Gastrocnemius medialis (tissue), 4 donors: Measurements from ENCODE around the gene BRIX1. TPM values are rescaled to one million over a fixed set of nuclear protein-coding genes. Genes with fewer than 3 reads are reported as not detected.
A peak's percentile ranks its signal among the peaks of the same experiment; 100 is the strongest.
"Not testable (repeated sequence)": the region's sequence is repeated elsewhere in the genome, so short reads cannot be mapped to it uniquely, and the experiment has no call there.

Experiments used
- ATAC-seq, 2 donors: fragments of 150-250 bp; one replicate each; pipeline ENCODE4 v1.9.1; 2016
- DNase-seq, 2 donors: peaks; one replicate each; pipeline ENCODE4 v3.0.0-alpha.2; 2019
- H3K27ac ChIP-seq, 4 donors: fragments of 200-600 bp; sonication (generic); 1 replicate in 1 of 4; 2 replicates in 3 of 4; pipeline ENCODE4 v1.5.1; 2016 to 2018; ENCODE audit warnings: mild to moderate bottlenecking in 2 of 4, moderate library complexity in 1 of 4
- H3K27me3 ChIP-seq, 3 donors: fragments of 200-600 bp; sonication (generic) in 2 of 3; 1 replicate in 1 of 3; 2 replicates in 2 of 3; pipeline versions ENCODE4 v1.5.1 to v1.6.0; 2016 to 2019; ENCODE audit warnings: mild to moderate bottlenecking in 1 of 3, moderate library complexity in 1 of 3
- H3K36me3 ChIP-seq, 2 donors: fragments of 200-600 bp; sonication (generic) in 1 of 2; one replicate each; pipeline ENCODE4 v1.5.1; 2017 to 2018
- H3K4me1 ChIP-seq, 2 donors: fragments of 200-600 bp; sonication (generic) in 1 of 2; one replicate each; pipeline ENCODE4 v1.5.1; 2016 to 2017; ENCODE audit warnings: mild to moderate bottlenecking in 2 of 2
- H3K4me3 ChIP-seq, 4 donors: fragments of 200-600 bp; sonication (generic) in 3 of 4; 1 replicate in 1 of 4; 2 replicates in 3 of 4; pipeline ENCODE4 v1.5.1; 2016 to 2019; ENCODE audit warnings: mild to moderate bottlenecking in 2 of 4
- H3K9me3 ChIP-seq, 3 donors: fragments of 200-600 bp; sonication (generic) in 2 of 3; 1 replicate in 1 of 3; 2 replicates in 2 of 3; pipeline ENCODE4 v1.5.1; 2016 to 2019
- CTCF ChIP-seq, 5 experiments: fragments of 450-650 bp in 3 of 5; fragments of 200-600 bp in 2 of 5; sonication (generic) in 2 of 5; IDR thresholded peaks in 4 of 5; conservative IDR thresholded peaks in 1 of 5; 1 replicate in 4 of 5; 2 replicates in 1 of 5; pipeline ENCODE4 v1.5.1; 2016 to 2019; ENCODE audit warnings: antibody characterized with exemption in 5 of 5, mild to moderate bottlenecking in 3 of 5, moderate library complexity in 3 of 5
- POLR2A ChIP-seq, 2 donors: fragments of 450-650 bp; IDR thresholded peaks; one replicate each; pipeline ENCODE4 v1.6.1; 2017; ENCODE audit warnings: antibody characterized with exemption in 2 of 2, mild to moderate bottlenecking in 2 of 2, moderate library complexity in 2 of 2
- in situ Hi-C, 4 donors: fragments of 200-750 bp; cut with MboI; loops; one replicate each; pipeline versions ENCODE4 v1.15.0 to v1.8.0; 2017; ENCODE audit warnings: low sequenced_read_pairs in 4 of 4
- intact Hi-C: fragments of 100-400 bp; cut with DNase I; formaldehyde crosslinking; loops from one replicate; pipeline ENCODE4 v1.15.1; 2023; ENCODE audit warnings: low total_unique reads
- total RNA-seq, 4 donors: library from RNA; depleted of rRNA; stranded (reverse); fragments of >200 nt; gene quantifications; one replicate each; pipeline versions ENCODE4 v1.1.0 to v1.2.3, GENCODE V29; 2016

BRIX1 gene
- total RNA-seq, 4 donors from 2014 or later, result 9.2 to 15.7 (median 12.0) TPM

DNA sequence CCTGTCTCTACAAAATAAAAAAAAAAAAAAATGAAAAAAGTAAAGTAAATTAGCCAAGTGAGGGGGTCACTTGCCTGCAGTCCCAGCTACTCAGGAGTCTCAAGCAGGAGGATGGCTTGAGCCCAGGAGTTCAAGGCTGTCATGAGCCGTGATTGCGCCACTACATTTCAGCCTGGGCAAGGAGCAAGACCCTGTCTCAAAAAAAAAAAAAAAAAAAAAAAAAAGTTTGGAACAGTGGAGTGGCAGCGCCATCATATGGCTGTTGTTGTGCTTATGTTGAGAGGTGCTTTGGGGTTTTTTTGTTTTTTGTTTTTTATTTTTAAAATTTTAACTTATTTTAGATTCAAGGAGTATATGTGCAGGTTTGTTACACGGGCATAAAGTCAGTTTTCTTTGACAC is 3.6 kb downstream of the BRIX1 start:
- Histone ChIP-seq H3K4me3 (no peak overlapping the region), H3K9me3 (no peaks in the 10 kb centered on the region), H3K36me3 (peaks cover 0 to 46% of the 10 kb centered on the region in 2 donors), H3K27me3 (no peaks in the 10 kb centered on the region), H3K4me1 (peaks cover 16 to 19% of the 10 kb centered on the region in 2 donors), H3K27ac (no peak overlapping the region)
- ATAC-seq (no peak), DNase-seq (no peak)
- intact Hi-C loops, result loop anchor here (5.0 kb wide), 1 partner anchor 912 kb away; the partner anchor contains the start of gene AMACR
- no peak for TF ChIP-seq POLR2A (IDR thresholded peaks at IDR 0.05)
- TF ChIP-seq CTCF (IDR thresholded peaks at IDR 0.05 in 4 of 5, conservative IDR thresholded peaks at IDR 0.05 in 1 of 5), result no peak
- in situ Hi-C loops, result loop anchor here in 2 of 4 donors (25.0 kb wide), 1 partner anchor 907 kb away; the partner anchor contains the start of gene AMACR (in 2 of the 2)

- Histone ChIP-seq H3K36me3 (peaks cover 0 to 70% of the 10 kb centered on the region in 2 donors), H3K27ac (peak overlapping the region; percentile 32 to 70 (median 39))
- not testable (repeated sequence) for H3K4me3 ChIP-seq, H3K9me3 ChIP-seq, H3K27me3 ChIP-seq, ATAC-seq, H3K4me1 ChIP-seq, DNase-seq
- intact Hi-C loops (loop anchor here (10.0 kb wide), 1 partner anchor 268 kb away; the partner anchor contains the start of gene RAI14), in situ Hi-C loops (loop anchor here in 2 of 4 donors (10.0 to 25.0 kb wide), 3 partner anchors 911 to 1478 kb away; partner anchors contain the start of genes AMACR (in 2 of the 2), LMBRD2 (in 1 of the 2), SKP2 (in 1 of the 2) and TARS1 (in 1 of the 2))
Observed at GRCh38 chr5:34923256-34923655, 7.7 kb downstream of the BRIX1 start.

DNA sequence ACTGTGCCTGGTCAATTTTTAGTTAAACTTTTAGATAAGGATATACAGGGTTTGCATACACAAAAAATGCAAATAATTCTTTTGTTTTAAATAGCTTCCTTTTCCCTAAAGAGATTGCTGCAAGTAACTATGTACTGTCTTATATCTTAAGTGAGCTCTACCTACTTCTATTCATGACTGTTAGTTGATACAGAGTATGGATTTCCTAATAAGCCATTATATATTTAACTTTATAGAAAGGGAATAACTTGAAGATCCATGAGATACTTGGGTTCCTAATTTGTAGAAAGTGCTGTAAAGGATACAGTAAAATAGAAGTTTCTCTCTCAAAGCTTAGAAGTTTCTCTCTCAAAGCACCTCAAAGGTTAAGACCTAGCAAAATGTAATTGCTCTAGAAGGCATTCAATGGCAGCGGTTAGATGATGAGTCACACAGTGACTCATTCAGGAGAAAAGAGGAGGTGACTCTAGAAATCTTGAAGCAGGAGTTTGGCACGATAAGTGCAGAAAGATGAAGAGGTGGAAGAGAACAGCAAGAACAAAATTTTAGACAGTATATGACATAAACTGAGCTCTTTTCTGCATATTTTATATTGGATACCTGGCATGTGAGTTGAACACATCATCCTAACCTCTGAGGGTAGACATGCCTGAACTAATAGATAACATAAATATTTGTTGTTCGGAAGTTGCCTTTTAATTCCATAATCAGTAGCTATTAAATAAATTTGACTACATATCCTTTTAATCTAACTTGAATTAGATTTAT is 8.4 kb downstream of the BRIX1 start:
- Histone ChIP-seq H3K4me3 (no peak overlapping the region), H3K27ac (peak overlapping the region; percentile 32 to 70 (median 39)), H3K27me3 (no peaks in the 10 kb centered on the region), H3K36me3 (peaks cover 0 to 70% of the 10 kb centered on the region in 2 donors), H3K4me1 (peaks cover 0 to 6% of the 10 kb centered on the region in 2 donors), H3K9me3 (no peaks in the 10 kb centered on the region)
- intact Hi-C loops, result loop anchor here (10.0 kb wide), 1 partner anchor 269 kb away; the partner anchor contains the start of gene RAI14
- no peak for TF ChIP-seq CTCF (IDR thresholded peaks at IDR 0.05 in 4 of 5, conservative IDR thresholded peaks at IDR 0.05 in 1 of 5)
- TF ChIP-seq POLR2A (IDR thresholded peaks at IDR 0.05), result no peak
- DNase-seq (no peak), ATAC-seq (peak; percentile 91 to 98)
- in situ Hi-C loops, result loop anchor here in 2 of 4 donors (10.0 to 25.0 kb wide), 3 partner anchors 912 to 1479 kb away; partner anchors contain the start of genes AMACR (in 2 of the 2), LMBRD2 (in 1 of the 2), SKP2 (in 1 of the 2) and TARS1 (in 1 of the 2)

DNA sequence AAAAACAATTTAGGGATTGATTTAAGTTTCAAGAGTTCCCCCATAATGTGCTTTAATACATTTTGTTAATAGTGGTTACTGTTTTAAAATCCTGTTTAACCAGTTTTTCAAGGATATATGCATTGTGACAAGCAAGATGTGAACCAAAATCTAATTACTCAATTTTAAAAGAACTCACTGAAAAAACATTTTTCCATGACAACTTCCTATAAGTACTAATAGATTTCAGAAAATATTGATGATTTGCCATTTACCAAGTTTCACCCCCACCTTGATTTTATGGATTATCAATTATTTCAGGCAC is 8.9 kb downstream of the BRIX1 start:
- intact Hi-C loops (loop anchor here (10.0 kb wide), 1 partner anchor 270 kb away; the partner anchor contains the start of gene RAI14), in situ Hi-C loops (loop anchor here in 2 of 4 donors (10.0 to 25.0 kb wide), 3 partner anchors 912 to 1480 kb away; partner anchors contain the start of genes AMACR (in 2 of the 2), LMBRD2 (in 1 of the 2), SKP2 (in 1 of the 2) and TARS1 (in 1 of the 2))
- Histone ChIP-seq H3K4me3 (no peak overlapping the region), H3K27ac (peak overlapping the region; percentile 32 to 70 (median 39)), H3K27me3 (no peaks in the 10 kb centered on the region), H3K4me1 (peaks cover 0 to 7% of the 10 kb centered on the region in 2 donors), H3K9me3 (no peaks in the 10 kb centered on the region), H3K36me3 (peaks cover 0 to 69% of the 10 kb centered on the region in 2 donors)
- TF ChIP-seq POLR2A (IDR thresholded peaks at IDR 0.05) (no peak), CTCF (IDR thresholded peaks at IDR 0.05 in 4 of 5, conservative IDR thresholded peaks at IDR 0.05 in 1 of 5) (no peak)
- ATAC-seq, result no peak
- DNase-seq, result no peak
